A549 (cell line): ENCODE data around the gene HOXA5.

Experiments used
- CTCF ChIP-seq: fragments of >200 bp; sonication (Bioruptor Twin); formaldehyde crosslinking; IDR thresholded peaks from 3 replicates; pipeline ENCODE4 v1.5.1; 2016
- EP300 ChIP-seq, 2 experiments: fragments of >200 bp; sonication (Bioruptor Twin); formaldehyde crosslinking; IDR thresholded peaks; 2 replicates in 1 of 2; 3 replicates in 1 of 2; pipeline ENCODE4 v1.6.1; 2016 to 2017
- JUN ChIP-seq, 2 experiments: fragments of >200 bp; sonication (Bioruptor Twin); formaldehyde crosslinking; IDR thresholded peaks; 2 replicates in 1 of 2; 3 replicates in 1 of 2; pipeline ENCODE4 v1.6.1; 2016 to 2017
- MYC ChIP-seq: IDR thresholded peaks from 2 replicates; pipeline ENCODE4 v1.6.1; 2012; ENCODE audit warnings: mild to moderate bottlenecking, inconsistent platforms, low read length, improper control_type of control experiment, borderline replicate concordance
- PBX3 ChIP-seq: IDR thresholded peaks from 2 replicates; pipeline ENCODE4 v1.6.1; 2012
- POLR2A ChIP-seq: IDR thresholded peaks from 2 replicates; pipeline ENCODE4 v1.6.1; 2012; ENCODE audit warnings: mild to moderate bottlenecking, low read length
- RAD21 ChIP-seq, 2 experiments: fragments of >200 bp in 1 of 2; sonication (Bioruptor Twin) in 1 of 2; formaldehyde crosslinking in 1 of 2; IDR thresholded peaks in 1 of 2; conservative IDR thresholded peaks in 1 of 2; 2 replicates in 1 of 2; 3 replicates in 1 of 2; pipeline ENCODE4 v1.6.1; 2012 to 2018; ENCODE audit warnings: inconsistent platforms in 1 of 2
- ZFP36 ChIP-seq: fragments of 450-650 bp; IDR thresholded peaks from 2 replicates; pipeline ENCODE4 v1.6.1; 2014; ENCODE audit warnings: borderline replicate concordance; ENCODE audit not compliant: partially characterized antibody

GRCh38 chr7:27177795-27178320 is 34.4 kb upstream of the HOXA5 start:
- TF ChIP-seq CTCF (no peak), RAD21 (conservative IDR thresholded peaks at IDR 0.05 in 1 of 2, IDR thresholded peaks at IDR 0.05 in 1 of 2) (no peak), JUN (IDR thresholded peaks at IDR 0.05) (no peak), EP300 (IDR thresholded peaks at IDR 0.05) (no peak), PBX3 (no peak), POLR2A (no peak), MYC (no peak), ZFP36 (no peak)
